OCI-LY1 (cell line): ENCODE data around the gene PLA2G1B.

Source experiments
- EZH2 ChIP-seq: fragments of 200-600 bp; sonication (generic), shearing (Covaris generic); IDR thresholded peaks from 2 replicates; pipeline ENCODE4 v1.8.0; 2017; ENCODE audit warnings: borderline replicate concordance, mixed run types, mild to moderate bottlenecking, antibody characterized with exemption, low read length, moderate library complexity, mixed read lengths
- TF ChIP-seq, protein P1 (sequence below): fragments of 200-600 bp; sonication (generic), shearing (Covaris generic); IDR thresholded peaks from 2 replicates; pipeline ENCODE4 v1.5.1; 2017; ENCODE audit warnings: mild to moderate bottlenecking, antibody characterized with exemption, low read length, moderate library complexity, mixed read lengths

DNA sequence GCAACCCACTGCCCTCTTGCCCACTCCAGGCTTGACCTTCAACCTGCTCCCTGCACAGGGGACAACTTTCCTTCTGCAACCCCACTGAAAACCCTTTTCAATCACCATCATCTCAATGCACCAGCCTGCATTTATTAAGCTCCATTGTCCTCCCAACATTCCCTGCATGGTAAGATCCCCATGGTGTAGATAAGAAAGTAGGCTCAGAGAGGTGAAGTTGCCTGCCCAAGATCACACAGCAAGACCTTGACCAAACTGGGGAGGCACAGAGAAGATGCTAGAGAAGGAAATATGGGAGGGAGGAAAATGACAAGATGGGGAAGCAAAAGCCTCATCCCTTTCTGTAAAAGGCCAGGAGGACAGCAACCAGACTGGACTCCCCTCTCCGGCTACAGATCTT is 31.5 kb upstream of the PLA2G1B start:
- TF ChIP-seq, protein P1, sequence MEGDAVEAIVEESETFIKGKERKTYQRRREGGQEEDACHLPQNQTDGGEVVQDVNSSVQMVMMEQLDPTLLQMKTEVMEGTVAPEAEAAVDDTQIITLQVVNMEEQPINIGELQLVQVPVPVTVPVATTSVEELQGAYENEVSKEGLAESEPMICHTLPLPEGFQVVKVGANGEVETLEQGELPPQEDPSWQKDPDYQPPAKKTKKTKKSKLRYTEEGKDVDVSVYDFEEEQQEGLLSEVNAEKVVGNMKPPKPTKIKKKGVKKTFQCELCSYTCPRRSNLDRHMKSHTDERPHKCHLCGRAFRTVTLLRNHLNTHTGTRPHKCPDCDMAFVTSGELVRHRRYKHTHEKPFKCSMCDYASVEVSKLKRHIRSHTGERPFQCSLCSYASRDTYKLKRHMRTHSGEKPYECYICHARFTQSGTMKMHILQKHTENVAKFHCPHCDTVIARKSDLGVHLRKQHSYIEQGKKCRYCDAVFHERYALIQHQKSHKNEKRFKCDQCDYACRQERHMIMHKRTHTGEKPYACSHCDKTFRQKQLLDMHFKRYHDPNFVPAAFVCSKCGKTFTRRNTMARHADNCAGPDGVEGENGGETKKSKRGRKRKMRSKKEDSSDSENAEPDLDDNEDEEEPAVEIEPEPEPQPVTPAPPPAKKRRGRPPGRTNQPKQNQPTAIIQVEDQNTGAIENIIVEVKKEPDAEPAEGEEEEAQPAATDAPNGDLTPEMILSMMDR, result no peak
- no peak for TF ChIP-seq EZH2
